ENCODE data around the gene WDR5B.

Gene WDR5B

GRCh38 chr3:122365073-122365472 is 50.8 kb downstream of the WDR5B start:
- no peak for DNase-seq

GRCh38 chr3:122364490-122364889 is 51.4 kb downstream of the WDR5B start:
- no peak for DNase-seq
